Stomach (tissue), 9 donors: Measurements from ENCODE around the gene SNRNP25. TPM values are rescaled to one million over a fixed set of nuclear protein-coding genes. Genes with fewer than 3 reads are reported as not detected.
"Not testable (repeated sequence)": the region's sequence is repeated elsewhere in the genome, so short reads cannot be mapped to it uniquely, and the experiment has no call there.

Experiments used
- DNase-seq, 2 donors: peaks; one replicate each; pipeline versions ENCODE4 v3.0.0 to v3.0.0-alpha.2; 2013 to 2019
- H3K27ac ChIP-seq, 5 donors: fragments of 200-600 bp in 4 of 5; sonication (generic) in 4 of 5; one replicate each; pipeline ENCODE4 v1.5.1; 2013 to 2019; ENCODE audit warnings: mild to moderate bottlenecking in 1 of 5, moderate library complexity in 1 of 5
- H3K27me3 ChIP-seq, 3 donors: fragments of 200-600 bp; sonication (generic); one replicate each; pipeline ENCODE4 v1.5.1; 2017 to 2019; ENCODE audit warnings: mixed run types in 1 of 3
- H3K36me3 ChIP-seq, 4 donors: fragments of 200-600 bp; sonication (generic); 1 replicate in 3 of 4; 2 replicates in 1 of 4; pipeline ENCODE4 v1.5.1; 2016 to 2019
- H3K4me1 ChIP-seq, 4 donors: fragments of 200-600 bp; sonication (generic); one replicate each; pipeline ENCODE4 v1.5.1; 2016 to 2019
- H3K4me3 ChIP-seq, 4 donors: fragments of 200-600 bp; sonication (generic) in 3 of 4; one replicate each; pipeline ENCODE4 v1.5.1; 2016 to 2019; ENCODE audit warnings: mild to moderate bottlenecking in 1 of 4
- H3K9me3 ChIP-seq, 4 donors: fragments of 200-600 bp; sonication (generic); one replicate each; pipeline ENCODE4 v1.5.1; 2016 to 2019
- CTCF ChIP-seq, 7 experiments: fragments of 450-650 bp in 4 of 7; fragments of 200-600 bp in 3 of 7; sonication (generic) in 3 of 7; IDR thresholded peaks; one replicate each; pipeline ENCODE4 v1.5.1; 2016 to 2019; ENCODE audit warnings: antibody characterized with exemption in 7 of 7, control low read depth in 2 of 7, mild to moderate bottlenecking in 1 of 7
- EP300 ChIP-seq: sonication (generic); formaldehyde crosslinking; IDR thresholded peaks from one replicate; pipeline ENCODE4 v1.6.1; 2017; ENCODE audit warnings: antibody characterized with exemption
- POLR2A ChIP-seq, 4 donors: fragments of 450-650 bp; IDR thresholded peaks; one replicate each; pipeline ENCODE4 v1.6.1; 2016; ENCODE audit warnings: antibody characterized with exemption in 4 of 4, control low read depth in 2 of 4, mild to moderate bottlenecking in 1 of 4, moderate library complexity in 1 of 4
- POLR2AphosphoS5 ChIP-seq, 3 donors: sonication (generic); formaldehyde crosslinking; IDR thresholded peaks; one replicate each; pipeline ENCODE4 v1.6.1; 2016; ENCODE audit warnings: antibody characterized with exemption in 3 of 3
- WGBS, 5 donors: extraction: QIAGEN DNeasy Blood & Tissue Kit in 3 of 5; methylation state at CpG; one replicate each; pipeline versions ENCODE4 v1.1.5 to v1.1.7; 2013 to 2018; 5-methylcytosine and 5-hydroxymethylcytosine counted together
- intact Hi-C: fragments of 100-400 bp; cut with DNase I; formaldehyde crosslinking; loops from one replicate; pipeline ENCODE4 v1.15.1; 2023; ENCODE audit warnings: low total_unique reads
- polyA plus RNA-seq, 3 donors: library from polyadenylated mRNA; stranded (reverse); fragments of 200-250 nt; gene quantifications; one replicate each; pipeline ENCODE4 v1.2.3, GENCODE V29; 2013
- total RNA-seq, 5 donors: library from RNA; depleted of rRNA; stranded (reverse); fragments of >200 nt; gene quantifications; one replicate each; pipeline versions ENCODE4 v1.1.0 to v1.2.3, GENCODE V29; 2014 to 2016
- donor health status: healthy with polysubstance abuse.
- donor health status: Bipolar disorder and iron deficiency.
- donor health status: healthy.

Gene SNRNP25
- total and polyA plus RNA-seq, 8 donors = 2.3 to 40.2 (median 19.3) TPM

- no peaks in the 10 kb centered on the region for H3K9me3 ChIP-seq
- no peaks in the 10 kb centered on the region for H3K36me3 ChIP-seq
- WGBS, 5 donors = 72 to 88% (median 83%) methylated on average over 9 to 17 of the region's 17 CpGs
- DNase-seq = no peak
- TF ChIP-seq CTCF (IDR thresholded peaks at IDR 0.05) = no peak
- no peak for TF ChIP-seq EP300
- TF ChIP-seq POLR2A (IDR thresholded peaks at IDR 0.05) = no peak
- no peak for TF ChIP-seq POLR2AphosphoS5 (IDR thresholded peaks at IDR 0.05)
- H3K4me1 ChIP-seq = peaks cover 0 to 23% (median 14%) of the 10 kb centered on the region in 4 donors
- peak overlapping the region in 2 of 5 donors; percentile 26 to 27 for H3K27ac ChIP-seq
- no peaks in the 10 kb centered on the region for H3K27me3 ChIP-seq
- intact Hi-C loops = no loop called here
- no peak overlapping the region for H3K4me3 ChIP-seq
These were observed 18.5 kb upstream of the SNRNP25 start for GRCh38 chr16:35011-35677.

- TF ChIP-seq POLR2A (IDR thresholded peaks at IDR 0.05) (no peak), EP300 (no peak), POLR2AphosphoS5 (IDR thresholded peaks at IDR 0.05) (no peak), CTCF (IDR thresholded peaks at IDR 0.05) (no peak)
- Histone ChIP-seq H3K27me3 (no peaks in the 10 kb centered on the region), H3K4me1 (peaks cover 0 to 23% (median 14%) of the 10 kb centered on the region in 4 donors), H3K36me3 (no peaks in the 10 kb centered on the region), H3K27ac (peak overlapping the region in 1 of 5 donors; percentile 27), H3K4me3 (no peak overlapping the region), H3K9me3 (no peaks in the 10 kb centered on the region)
- WGBS, 5 donors = 81 to 94% (median 90%) methylated on average over 10 to 11 of the region's 11 CpGs
- intact Hi-C loops = no loop called here
- DNase-seq = no peak
These were observed 17.8 kb upstream of the SNRNP25 start for GRCh38 chr16:35678-36305.

- no peak overlapping the region for H3K27ac ChIP-seq
- no peaks in the 10 kb centered on the region for H3K9me3 ChIP-seq
- 81 to 89% (median 87%) methylated on average over 7 to 15 of the region's 15 CpGs for WGBS, 5 donors
- no peak overlapping the region for H3K4me3 ChIP-seq
- peaks cover 0 to 23% (median 14%) of the 10 kb centered on the region in 4 donors for H3K4me1 ChIP-seq
- no peaks in the 10 kb centered on the region for H3K36me3 ChIP-seq
- intact Hi-C loops = no loop called here
- no peak for DNase-seq
- no peaks in the 10 kb centered on the region for H3K27me3 ChIP-seq
- TF ChIP-seq EP300 (no peak), CTCF (IDR thresholded peaks at IDR 0.05) (no peak), POLR2A (IDR thresholded peaks at IDR 0.05) (no peak), POLR2AphosphoS5 (IDR thresholded peaks at IDR 0.05) (no peak)
These were observed 17.2 kb upstream of the SNRNP25 start for GRCh38 chr16:36336-36984.

- intact Hi-C loops = no loop called here
- TF ChIP-seq POLR2AphosphoS5 (IDR thresholded peaks at IDR 0.05) (no peak), POLR2A (IDR thresholded peaks at IDR 0.05) (no peak), CTCF (IDR thresholded peaks at IDR 0.05) (no peak), EP300 (no peak)
- no peaks in the 10 kb centered on the region for H3K9me3 ChIP-seq
- DNase-seq = peak in 1 of 2 donors; percentile 20
- H3K27ac ChIP-seq = no peak overlapping the region
- peaks cover 0 to 23% (median 14%) of the 10 kb centered on the region in 4 donors for H3K4me1 ChIP-seq
- no peak overlapping the region for H3K4me3 ChIP-seq
- no peaks in the 10 kb centered on the region for H3K27me3 ChIP-seq
- WGBS, 5 donors = 86 to 96% (median 92%) methylated on average over 4 to 5 of the region's 5 CpGs
- H3K36me3 ChIP-seq = peaks cover 0 to 8% (median 2%) of the 10 kb centered on the region in 4 donors
These were observed 16.1 kb upstream of the SNRNP25 start for GRCh38 chr16:37511-37910.

- H3K27me3 ChIP-seq, H3K9me3 ChIP-seq, intact Hi-C loops, H3K4me3 ChIP-seq, DNase-seq: not testable (repeated sequence)
- WGBS, 5 donors = 77 to 90% (median 84%) methylated on average over 9 to 11 of the region's 11 CpGs
- peaks cover 0 to 14% (median 5%) of the 10 kb centered on the region in 4 donors for H3K36me3 ChIP-seq
- peaks cover 0 to 23% (median 14%) of the 10 kb centered on the region in 4 donors for H3K4me1 ChIP-seq
- peak overlapping the region in 2 of 5 donors; percentile 73 to 81 for H3K27ac ChIP-seq
These were observed 15.4 kb upstream of the SNRNP25 start for GRCh38 chr16:38206-38605.
